Umbilical cord (tissue), 2 donors: ENCODE data around the gene ENTR1. TPM values are rescaled to one million over a fixed set of nuclear protein-coding genes. Genes with fewer than 3 reads are reported as not detected.
A peak's percentile ranks its signal among the peaks of the same experiment; 100 is the strongest.

Source experiments
- DNase-seq: peaks from one replicate; pipeline ENCODE4 v3.0.0-alpha.2; 2015; ENCODE audit warnings: low spot score
- total RNA-seq: library from RNA; depleted of rRNA; stranded (reverse); fragments of >200 nt; gene quantifications from one replicate; pipeline ENCODE4 v1.2.3, GENCODE V29; 2014; ENCODE audit warnings: low replicate concordance; ENCODE audit not compliant: insufficient read depth

The ENTR1 gene
- total RNA-seq, 1 donor from 2014 or later: 59.9 TPM

GRCh38 chr9:136362450-136362784, 48.0 kb downstream of the ENTR1 start:
- no peak for DNase-seq

- peak; percentile 69 for DNase-seq
Observed at GRCh38 chr9:136361754-136362449, 48.5 kb downstream of the ENTR1 start.

- DNase-seq: no peak
Observed at GRCh38 chr9:136361047-136361753, 49.2 kb downstream of the ENTR1 start.

- no peak for DNase-seq
Observed at GRCh38 chr9:136359774-136360718, 50.4 kb downstream of the ENTR1 start.

GRCh38 chr9:136358888-136359287, 51.5 kb downstream of the ENTR1 start:
- DNase-seq: no peak

- no peak for DNase-seq
Observed at GRCh38 chr9:136358016-136358415, 52.4 kb downstream of the ENTR1 start.

GRCh38 chr9:136357202-136357725, 53.1 kb downstream of the ENTR1 start:
- DNase-seq: peak; percentile 77

GRCh38 chr9:136355616-136356557, 54.5 kb downstream of the ENTR1 start:
- no peak for DNase-seq

- DNase-seq: peak; percentile 73
Observed at GRCh38 chr9:136354592-136355085, 55.8 kb downstream of the ENTR1 start.

GRCh38 chr9:136353757-136354488, 56.5 kb downstream of the ENTR1 start:
- no peak for DNase-seq

- no peak for DNase-seq
Observed at GRCh38 chr9:136353088-136353487, 57.3 kb downstream of the ENTR1 start.

- DNase-seq: no peak
Observed at GRCh38 chr9:136352682-136353081, 57.7 kb downstream of the ENTR1 start.

Other genes starting within 250 kb of the ENTR1 start
- 0.24 TPM for gene LHX3, start 205.5 kb downstream of the ENTR1 start, total RNA-seq
- gene QSOX2, start 164.8 kb downstream of the ENTR1 start, total RNA-seq: 3.1 TPM
- 1.7 TPM for gene CCDC187, start 106.5 kb downstream of the ENTR1 start, total RNA-seq
- gene GPSM1, start 83.1 kb downstream of the ENTR1 start, total RNA-seq: 46.5 TPM
- 0.72 TPM for gene DNLZ, start 46.9 kb downstream of the ENTR1 start, total RNA-seq
- gene CARD9, start 36.9 kb downstream of the ENTR1 start, total RNA-seq: 4.6 TPM
- 6.0 TPM for gene SNAPC4, start 10.4 kb downstream of the ENTR1 start, total RNA-seq
- gene PMPCA, start within 50 bp of the ENTR1 start, total RNA-seq: 30.1 TPM
- 5.3 TPM for gene INPP5E, start 29.2 kb upstream of the ENTR1 start, total RNA-seq
- 12.3 TPM for gene SEC16A, start 72.4 kb upstream of the ENTR1 start, total RNA-seq
- gene NOTCH1, start 135.4 kb upstream of the ENTR1 start, total RNA-seq: 23.1 TPM